Activated naive CD4-positive, alpha-beta T cell treated with anti-CD3 and anti-CD28 coated beads, Interleukin-2, amount 50 U/mL, for 16 hours (primary cell): ENCODE data around the gene NFYC.

Experiments used
- DNase-seq: peaks from one replicate; pipeline ENCODE4 v3.0.0-alpha.2; 2020

The NFYC gene

DNA sequence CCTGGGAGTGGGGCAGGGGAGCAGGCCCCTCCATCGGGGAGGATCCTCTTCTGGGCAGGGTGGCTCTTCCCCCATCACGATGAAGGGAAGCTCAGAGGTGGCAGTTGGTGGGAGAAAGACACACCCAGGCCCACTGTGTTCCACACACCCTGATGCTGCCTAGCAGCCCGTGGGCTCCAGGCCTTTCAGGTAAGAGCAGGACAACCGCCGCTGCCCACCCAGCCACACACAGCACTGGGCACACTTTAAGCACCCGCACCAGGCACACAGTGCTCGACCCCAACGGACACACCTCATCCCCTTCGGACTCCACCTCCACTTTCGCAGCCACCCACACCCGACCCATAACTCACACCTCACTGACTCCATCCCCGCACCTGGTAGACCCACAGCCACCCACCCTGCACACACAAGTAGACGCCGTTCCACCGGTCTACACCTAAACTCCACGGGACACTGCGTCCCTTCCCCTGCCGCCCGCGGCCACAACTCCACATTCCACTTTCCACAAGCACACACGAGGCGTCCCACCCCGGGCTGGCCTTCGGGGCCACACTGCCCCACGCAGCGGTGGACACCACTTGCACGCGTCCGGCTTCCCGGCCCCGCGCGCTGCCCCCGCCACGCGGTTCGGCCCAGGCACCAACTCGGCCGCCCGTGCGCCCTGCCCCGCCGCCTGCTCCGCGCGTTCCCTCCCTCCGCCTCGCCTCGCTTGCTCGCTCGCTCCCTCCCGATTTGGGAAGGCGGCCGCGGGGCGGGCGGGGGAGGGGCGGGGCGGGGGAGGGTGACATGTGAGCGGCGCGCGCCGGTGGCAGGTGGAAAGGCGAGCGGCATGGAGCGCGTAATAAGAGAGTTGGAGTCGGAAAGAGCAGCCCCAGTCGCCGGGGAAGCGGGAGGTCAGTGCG lies 91.7 kb downstream of the NFYC start, which contains the start of gene KCNQ4:
Gene KCNQ4 (plus strand): TSS at position 787 of the 905 bp plus-strand sequence. CDS start 307 bp downstream, outside the sequence.
- peak; percentile 39 for DNase-seq

DNA sequence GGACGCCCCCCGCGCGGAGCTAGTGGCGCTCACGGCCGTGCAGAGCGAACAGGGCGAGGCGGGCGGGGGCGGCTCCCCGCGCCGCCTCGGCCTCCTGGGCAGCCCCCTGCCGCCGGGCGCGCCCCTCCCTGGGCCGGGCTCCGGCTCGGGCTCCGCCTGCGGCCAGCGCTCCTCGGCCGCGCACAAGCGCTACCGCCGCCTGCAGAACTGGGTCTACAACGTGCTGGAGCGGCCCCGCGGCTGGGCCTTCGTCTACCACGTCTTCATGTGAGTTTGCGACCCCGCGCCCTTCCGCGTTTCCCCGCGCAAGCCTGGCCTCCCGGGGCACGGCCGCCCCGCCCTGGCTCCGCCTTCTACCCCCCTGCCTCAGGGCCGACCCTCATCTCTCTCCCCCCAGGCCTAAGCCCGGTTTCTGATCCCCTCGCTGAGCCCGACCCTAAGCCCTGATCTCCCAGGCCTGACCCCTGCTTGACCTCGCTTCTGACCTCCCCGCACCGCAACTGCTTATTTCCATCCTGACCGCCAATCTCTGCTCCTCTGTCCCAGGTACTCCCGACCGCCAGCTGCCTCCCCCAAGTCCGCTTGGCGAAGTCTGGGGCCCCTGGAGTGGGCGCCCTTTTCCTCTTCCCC lies 92.8 kb downstream of the NFYC start:
- no peak for DNase-seq

DNA sequence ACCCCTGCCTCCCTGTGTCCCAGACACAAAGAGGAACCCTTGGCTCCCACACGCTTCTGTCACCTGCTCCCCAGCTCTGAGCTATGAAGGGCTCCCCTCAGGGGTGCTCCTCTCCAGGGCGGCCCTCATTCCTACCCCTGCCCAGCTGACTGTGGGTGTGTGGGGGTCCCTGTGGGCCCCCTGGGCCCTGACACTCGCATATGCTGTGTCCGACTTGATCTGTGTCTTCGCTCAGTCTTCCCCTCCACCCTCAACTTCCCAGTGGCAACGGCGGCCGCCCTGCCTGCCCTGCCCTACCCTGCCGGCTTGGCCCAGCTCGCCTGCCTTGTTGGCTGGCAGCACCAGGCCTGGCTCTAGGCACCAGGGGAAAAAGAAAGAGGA lies 93.3 kb downstream of the NFYC start:
- DNase-seq = no peak

DNA sequence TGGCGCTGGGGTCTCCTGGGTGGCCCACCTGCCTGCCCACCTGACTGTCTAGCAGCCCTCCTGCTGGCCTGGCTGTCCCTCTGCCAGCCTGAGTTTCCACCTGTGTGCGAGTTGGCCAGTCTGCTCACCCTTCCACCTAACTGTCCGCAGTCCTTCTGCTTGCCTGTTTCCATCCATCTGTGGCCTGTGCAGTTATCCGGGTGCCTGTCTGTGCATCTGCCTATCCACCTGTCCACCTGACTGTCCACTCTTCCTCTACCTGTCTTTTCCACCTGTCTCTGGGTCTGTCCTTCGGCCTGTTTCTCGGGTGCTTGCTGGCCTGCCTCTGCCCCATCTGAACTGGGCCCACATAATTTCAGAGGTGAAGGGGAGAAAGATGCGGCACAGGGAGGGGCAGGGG lies 93.9 kb downstream of the NFYC start:
- no peak for DNase-seq

DNA sequence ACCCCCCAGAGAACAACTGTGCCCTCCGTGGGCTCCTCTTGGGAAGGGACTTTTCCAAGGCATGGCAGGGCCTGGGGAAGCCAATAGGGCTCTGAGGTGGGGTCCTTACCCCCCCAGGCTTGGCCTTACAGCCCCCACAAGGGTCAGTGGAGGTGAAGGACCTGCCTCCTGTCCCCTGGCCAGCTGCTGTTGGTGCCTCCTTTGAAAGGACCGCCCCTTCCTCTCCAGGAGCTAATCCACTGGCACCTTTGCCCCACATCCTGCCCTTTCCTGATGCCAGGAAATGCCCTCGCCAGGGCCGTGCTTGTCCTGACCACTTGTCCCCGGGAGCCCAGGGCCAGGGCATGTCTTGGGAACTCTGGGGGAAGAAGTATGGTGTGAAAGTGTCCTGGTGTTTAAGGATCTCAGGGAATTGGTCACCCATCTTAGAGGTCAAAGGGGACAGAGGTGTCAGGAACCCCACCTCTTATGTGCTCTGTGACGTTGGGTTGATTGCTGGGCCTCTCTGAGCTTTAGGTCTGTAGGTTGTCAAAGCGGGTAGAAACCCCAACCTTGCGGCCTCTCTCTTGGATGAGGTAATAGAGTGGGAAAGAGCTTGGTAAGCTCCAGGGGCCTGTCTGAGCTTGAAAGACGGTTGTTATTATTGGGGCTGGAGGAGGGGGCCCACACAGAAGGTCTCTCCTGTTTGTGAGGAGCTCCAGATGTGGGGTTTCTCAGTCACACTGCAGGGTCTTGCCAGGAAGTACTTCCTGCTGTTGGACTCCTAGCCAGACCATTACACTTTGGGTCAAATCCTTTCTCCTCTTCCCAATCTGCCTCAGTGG lies 94.9 kb downstream of the NFYC start:
- no peak for DNase-seq

DNA sequence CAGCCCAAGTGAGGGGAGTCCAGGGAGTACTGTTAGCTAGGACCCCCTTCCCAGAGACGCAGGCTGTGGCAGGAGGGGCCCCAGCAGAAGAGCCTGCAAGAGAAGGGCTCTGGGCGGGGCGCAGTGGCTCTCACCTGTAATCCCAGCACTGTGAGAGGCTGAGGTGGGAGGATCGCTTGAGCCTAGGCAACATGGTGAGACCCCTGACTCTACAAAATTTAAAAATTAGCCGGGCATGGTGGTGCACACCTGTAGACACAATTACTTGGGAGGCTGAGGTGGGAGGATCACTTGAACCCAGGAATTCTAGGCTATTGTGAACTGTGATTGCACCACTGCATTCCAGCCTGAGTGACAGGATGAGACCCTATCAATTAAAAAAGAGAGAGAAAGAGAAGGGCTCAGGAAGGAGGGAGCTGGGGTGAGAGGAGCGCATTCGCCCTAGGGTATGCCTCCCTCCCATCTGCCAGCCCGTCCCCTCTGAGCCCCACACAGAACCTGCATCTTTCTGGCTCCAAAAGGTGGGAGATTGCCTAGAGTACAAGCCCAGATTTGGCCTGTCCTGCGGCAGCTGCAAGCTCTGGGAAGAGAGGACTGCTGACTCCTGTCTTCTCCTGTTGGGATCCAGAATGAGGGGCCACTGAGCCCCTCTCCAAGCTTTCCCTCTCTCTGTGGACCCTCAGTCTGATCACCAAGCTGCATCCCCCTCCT lies 95.6 kb downstream of the NFYC start:
- no peak for DNase-seq

DNA sequence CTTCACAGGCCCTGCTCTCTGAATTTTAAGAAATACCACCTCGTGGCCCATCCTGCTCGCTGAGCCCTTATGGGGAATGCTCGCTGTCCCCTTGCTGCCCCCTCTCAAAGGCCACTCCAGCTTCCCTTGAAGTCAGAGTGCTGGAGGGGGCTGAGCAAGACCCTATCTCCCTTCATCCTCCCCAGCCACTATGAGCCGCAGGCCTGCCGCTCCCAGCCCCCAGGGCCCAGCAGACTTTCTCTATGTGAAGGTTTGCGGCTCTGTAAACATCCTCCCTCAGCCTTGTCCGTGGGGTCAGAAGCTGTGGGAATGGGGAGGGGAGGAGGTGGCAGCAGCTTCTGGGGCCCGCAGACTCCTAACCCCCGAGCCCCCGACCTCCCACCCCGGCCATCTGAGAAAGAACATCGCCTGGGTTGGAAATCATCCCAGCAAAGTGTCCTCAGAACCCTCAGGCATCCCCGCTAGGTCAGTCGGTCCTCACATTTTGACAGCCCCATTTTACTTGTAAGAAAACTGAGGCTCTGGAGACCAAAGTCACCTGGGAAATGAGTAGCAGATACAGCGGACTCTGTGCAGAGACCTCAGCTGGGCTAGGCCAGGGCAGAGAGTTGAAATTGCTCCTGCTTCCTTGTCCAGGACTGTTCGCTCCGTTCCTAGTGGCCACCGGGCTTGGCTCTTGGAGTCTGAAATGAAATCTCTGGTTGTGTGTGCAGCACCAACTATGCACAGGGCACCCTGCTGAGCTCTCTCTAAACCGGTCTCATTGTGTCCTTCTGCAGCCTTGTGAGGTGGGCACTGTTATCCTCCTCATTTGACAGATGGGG lies 96.4 kb downstream of the NFYC start:
- DNase-seq = no peak

DNA sequence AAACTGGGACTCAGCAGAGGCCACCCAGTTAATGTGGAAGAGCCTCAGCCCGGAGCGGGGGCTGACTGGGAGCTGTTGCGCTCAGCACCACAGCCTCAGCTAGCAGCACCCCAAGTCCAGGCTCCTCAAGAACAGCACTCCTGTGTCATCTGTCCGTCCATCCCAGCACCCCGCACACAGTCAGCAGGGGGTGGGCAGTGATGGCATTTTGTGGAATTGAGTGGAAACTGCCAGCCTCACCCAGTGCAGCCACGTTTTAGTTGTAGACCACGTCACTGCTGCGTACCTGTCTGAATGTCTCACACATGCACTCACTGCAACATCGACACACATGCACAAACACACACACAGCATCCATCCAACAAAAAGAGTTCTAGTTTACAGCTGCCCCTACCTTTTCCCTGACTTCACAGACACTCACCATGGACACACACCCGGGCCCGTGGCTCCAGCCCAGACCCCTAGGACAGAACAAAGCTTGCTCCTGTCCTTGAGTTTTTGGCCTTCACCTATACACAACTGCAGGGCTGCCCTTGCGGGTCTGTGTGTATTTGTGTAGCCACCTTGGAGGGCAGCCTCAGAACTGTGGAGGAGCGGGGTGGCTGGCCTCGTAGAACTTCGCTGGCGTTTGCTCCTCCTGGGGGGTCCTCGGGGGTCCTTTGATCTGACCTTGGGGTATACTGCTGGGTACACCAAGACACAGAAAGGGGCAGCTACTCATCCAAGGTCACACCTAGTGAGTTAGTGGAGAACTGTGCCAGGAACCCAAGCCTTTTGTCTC lies 97.2 kb downstream of the NFYC start:
- DNase-seq = no peak

DNA sequence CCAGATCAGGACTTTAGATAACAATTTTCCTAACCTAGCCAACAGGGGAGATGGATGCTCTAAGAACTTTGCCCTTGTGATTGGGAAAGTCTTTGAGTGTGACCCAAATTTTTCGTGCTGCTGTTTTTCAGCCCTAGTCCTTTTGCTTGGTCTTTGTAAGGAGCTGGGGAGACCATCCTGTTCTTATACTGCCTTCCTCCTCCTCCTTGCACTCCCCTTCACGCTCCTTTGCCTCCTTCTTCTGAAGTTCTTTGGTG lies 97.8 kb downstream of the NFYC start:
- DNase-seq = no peak

DNA sequence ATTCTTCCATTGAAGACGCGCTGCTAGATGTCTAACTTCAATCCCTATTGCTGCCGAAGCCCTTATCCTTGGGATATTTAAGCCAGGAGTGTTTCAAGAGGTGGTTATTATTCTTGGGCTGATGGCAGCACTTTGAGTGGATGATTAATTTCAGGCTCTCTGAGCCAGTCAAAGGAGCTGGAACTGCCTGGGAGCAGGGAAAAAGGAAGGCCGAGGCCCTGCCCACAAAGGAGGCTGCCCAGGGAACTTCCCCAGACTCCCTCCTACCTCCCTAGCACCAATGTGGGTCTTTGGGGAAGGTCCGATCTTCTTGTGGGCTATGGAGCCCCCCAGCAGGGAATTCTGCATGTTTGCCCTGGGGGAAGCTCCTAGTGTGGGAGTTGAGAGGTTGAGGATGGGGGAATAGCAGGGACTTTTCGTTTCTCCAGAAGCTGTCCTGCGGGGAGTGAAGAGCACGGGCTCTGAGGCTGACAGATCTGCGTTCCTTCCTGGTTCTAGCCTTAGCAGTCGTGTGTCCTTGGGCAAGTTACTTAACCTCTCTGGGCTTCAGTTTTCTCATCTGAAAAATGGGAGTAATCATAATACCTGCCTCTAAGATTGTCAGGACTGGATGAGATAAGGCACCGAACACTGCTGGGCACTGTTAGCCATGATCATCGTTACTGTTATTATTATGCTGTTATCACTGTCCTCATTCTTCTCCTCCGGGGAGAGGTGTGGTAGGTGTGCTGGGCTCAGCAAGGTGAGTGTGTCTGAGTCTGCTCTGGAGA lies 98.3 kb downstream of the NFYC start:
- DNase-seq = no peak

DNA sequence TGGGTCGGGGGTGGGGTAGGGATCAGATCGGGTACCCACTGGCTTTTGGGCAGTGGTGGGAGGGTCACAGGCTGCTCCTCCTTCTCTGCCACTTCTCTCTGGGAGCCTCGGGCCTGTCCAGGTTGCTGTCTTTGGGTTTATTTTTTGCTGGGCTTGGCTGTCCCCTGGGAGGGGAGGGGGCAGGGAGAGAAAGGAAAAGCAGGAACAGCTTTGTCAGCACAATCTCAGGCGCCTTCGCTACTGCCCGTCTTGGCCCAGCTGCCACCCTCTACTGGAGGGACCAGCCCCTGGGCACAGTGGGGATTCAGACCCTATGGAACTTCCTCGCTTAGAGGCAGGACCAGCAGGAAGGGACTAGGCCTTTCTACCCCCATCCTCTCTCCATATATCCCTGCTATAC lies 100.5 kb downstream of the NFYC start:
- DNase-seq = no peak

DNA sequence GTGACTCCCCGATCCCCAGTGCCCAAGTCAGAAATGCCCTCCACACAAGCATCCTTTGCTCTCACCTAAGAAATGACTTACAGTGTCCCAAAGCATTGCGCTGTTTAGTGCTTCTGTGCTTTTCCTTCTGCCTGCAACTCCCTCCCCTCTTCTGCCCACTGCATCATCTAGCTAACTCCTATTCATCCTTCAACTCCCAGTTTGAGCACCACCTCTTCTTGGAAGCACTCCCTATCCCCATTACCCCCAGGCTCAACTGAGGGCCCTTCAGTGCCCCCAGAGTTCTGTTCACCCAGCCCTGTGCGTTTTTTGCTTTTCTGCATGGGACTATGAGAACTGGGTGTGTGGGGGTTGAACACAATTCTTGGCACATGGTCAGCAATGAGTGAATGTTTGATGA lies 102.1 kb downstream of the NFYC start:
- no peak for DNase-seq

DNA sequence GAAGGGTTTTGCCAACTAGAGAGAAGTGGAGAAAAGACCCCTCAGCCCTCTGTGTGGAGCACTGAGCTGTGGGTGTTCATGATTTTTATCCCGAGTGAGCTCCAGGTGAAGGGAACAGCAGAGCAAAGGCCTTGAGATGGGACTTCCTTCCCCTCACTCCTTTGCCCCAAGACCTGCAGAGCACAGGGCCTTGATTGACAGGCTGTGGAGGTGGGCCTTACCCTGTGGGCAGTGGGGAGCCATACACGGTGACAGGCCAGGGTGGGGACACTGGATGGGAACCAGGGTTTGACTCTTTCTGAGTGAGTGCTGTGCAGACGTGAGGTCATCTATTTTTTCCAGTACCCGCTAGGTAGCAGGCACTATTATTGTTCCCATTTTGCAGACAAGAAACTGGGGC lies 102.5 kb downstream of the NFYC start:
- no peak for DNase-seq

DNA sequence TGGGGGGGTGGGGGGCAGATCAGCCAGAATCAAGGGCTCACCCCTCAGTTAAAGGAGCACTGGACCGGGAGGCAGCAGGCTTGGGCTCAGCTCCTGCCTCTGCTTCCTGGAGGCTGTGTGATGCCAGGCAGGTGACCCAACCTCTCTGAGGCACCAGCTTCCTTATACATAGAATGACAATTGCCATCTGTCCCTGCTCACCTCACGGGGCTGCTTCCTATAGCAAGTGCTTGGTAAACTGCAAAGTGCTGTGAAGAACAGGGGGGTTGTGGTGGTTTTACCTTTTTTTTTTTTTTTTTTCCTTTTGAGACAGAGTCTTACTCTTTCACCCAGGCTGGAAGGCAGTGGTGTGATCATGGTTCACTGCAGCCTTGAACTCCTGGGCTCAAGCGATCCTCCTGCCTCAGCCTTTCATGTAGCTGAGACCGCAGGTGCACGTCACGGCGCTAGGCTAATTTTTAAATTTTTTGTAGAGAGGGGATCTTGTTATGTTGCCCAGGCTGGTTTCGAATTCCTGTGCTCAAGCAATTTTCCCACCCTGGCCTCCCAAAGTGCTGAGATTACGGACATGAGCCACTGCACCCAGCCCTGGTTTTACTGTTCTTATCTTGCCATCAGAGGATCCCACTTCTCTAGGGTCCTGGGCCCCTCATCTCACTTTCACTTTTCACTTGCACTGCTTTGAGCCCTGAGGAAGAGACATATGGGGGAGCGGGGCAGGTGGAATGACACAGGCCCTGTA lies 103.6 kb downstream of the NFYC start:
- no peak for DNase-seq

DNA sequence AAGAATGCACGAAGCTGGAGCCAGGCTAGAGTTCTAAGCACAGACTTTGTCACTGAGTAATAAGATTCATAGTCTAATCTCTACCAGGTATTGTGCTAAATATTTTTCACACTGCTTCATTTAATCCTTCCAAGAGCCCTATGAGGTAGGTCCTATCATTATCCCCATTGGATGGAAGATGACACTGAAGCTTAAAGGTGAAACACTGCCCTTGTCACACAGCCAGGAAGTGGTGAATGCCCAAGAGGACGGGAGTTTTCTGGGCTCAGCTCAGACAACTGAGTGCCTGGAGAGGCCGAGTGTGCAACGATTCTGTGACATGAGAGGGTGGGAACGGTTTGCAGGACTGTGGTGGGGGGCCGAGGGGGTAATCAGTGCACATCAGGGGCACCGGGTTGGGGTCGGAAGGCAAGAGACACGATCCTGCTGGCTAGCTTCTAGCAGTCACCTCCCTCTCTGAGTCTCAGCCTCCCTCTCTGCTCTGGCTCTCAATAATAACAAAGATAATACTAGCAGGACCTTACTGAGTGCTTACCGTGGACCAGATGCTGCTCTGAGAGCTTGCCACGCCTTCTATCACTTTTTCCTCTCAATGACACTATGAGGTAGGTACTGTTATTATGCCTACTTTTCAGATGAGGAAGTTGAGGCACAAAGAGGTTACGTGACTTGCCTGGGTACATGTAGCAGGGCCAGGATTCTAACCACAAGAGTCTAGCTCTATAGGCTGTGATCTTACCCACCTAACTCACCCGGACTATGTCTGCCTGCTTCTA lies 104.5 kb downstream of the NFYC start:
- no peak for DNase-seq

DNA sequence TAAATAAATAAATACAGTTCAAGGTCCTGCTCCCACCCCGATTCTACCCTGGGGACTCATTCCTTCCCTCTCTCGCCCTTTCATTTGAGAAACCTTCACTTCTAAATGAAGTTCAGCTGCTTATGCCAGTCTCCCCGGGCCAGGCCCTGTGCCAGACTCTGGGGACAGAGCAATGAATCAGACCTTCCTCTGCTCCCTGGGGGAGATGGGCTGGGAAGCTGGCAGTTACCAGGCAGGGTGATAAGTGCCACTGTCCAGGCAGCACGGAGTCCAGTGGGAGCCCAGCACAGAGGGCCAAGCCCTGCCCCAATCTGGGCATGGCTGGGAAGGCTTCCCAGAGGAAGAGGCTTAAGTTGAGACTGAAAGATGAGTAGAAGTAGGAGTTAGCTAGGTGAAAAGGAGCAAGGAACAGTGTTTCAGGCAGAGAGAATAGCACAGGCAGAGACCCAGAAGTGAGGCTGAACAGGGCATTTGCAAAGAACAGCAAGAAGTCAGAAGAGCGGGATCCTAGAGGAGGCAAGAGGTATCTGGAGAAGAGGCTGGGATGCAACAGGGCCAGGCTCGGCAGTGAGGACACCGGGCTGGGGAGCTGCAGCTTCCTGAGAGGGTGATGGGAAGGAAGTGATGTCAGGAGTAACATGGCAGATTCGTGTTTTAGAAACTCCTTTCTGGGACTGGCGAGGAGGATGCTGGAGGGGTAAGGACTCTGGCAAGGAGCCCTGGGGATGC lies 105.6 kb downstream of the NFYC start:
- no peak for DNase-seq

DNA sequence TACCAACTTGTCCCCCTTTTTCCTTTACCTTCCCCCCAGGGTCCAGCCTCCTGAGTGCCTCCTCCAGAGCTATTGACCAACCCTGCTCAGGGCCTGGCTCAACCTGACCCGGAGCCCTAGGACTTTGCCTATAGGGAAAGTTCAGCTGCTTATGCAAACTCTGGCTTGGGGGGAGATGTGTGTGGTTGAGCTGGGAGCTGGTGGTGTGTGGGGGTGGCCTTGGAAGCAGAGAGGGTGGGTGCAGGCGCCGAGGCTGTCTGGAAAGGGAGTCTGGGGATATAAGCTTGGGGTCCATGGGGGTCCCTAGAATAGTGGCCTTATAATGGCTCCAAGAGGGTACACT lies 106.1 kb downstream of the NFYC start:
- DNase-seq = no peak
